ENCODE data around the gene ERMARD.

- TF ChIP-seq GATA2 (IDR thresholded peaks at IDR 0.05; ENCODE audit: low read depth, low read length) = no peak
- no peak for TF ChIP-seq GATA3 (IDR thresholded peaks at IDR 0.05; ENCODE audit: low read depth, low read length)
These were observed 53.0 kb downstream of the ERMARD start for GRCh38 chr6:169804427-169804826.
